Measurements from ENCODE around the gene A2ML1. TPM values are rescaled to one million over a fixed set of nuclear protein-coding genes. Genes with fewer than 3 reads are reported as not detected.
"Not testable (repeated sequence)": the region's sequence is repeated elsewhere in the genome, so short reads cannot be mapped to it uniquely, and the experiment has no call there.

The A2ML1 gene
- total and polyA plus RNA-seq, 2 of the 4 experiments (the other 2 are of a cell fraction), result not detected

- H3K36me3 ChIP-seq (ENCODE audit: control insufficient read depth, insufficient read depth, low read length); H3K79me1 ChIP-seq (ENCODE audit: low read depth in 1 of 2, low read length in 2 of 2); H4K8ac ChIP-seq (ENCODE audit: low read depth in 2 of 2, low read length in 2 of 2); H2BK120ac ChIP-seq (ENCODE audit: low read depth, low read length); H2AK9ac ChIP-seq (replicated peaks; ENCODE audit: low read depth, low read length, poor library complexity); H3K18ac ChIP-seq (ENCODE audit: low read depth, low read length); in situ Hi-C loops (cut with MboI; ENCODE audit: low sequenced_read_pairs); dilution Hi-C loops (cut with HindIII; ENCODE audit: low sequenced_read_pairs, unreplicated experiment); DNase-seq; H3K23ac ChIP-seq (ENCODE audit: low read depth, low read length); H2AFZ ChIP-seq (replicated peaks; ENCODE audit: low read length, poor library complexity); H3K9me3 ChIP-seq (ENCODE audit: control insufficient read depth, insufficient read depth, low read length); H3K27ac ChIP-seq (ENCODE audit: insufficient read depth, low read length); H3K4ac ChIP-seq (ENCODE audit: low read depth, low read length); CTCF ChIA-PET; H2BK20ac ChIP-seq (ENCODE audit: low read depth, low read length); H3K9me1 ChIP-seq (ENCODE audit: insufficient read depth, low read length); H4K91ac ChIP-seq (ENCODE audit: insufficient read depth, low read depth, low read length); H2AK5ac ChIP-seq (ENCODE audit: low read depth, low read length); H3K4me1 ChIP-seq (ENCODE audit: control insufficient read depth, insufficient read depth, low read length); H3K27me3 ChIP-seq (ENCODE audit: control insufficient read depth, insufficient read depth, low read length); H3K14ac ChIP-seq (replicated peaks; ENCODE audit: low read depth, low read length); H4K20me1 ChIP-seq (ENCODE audit: insufficient read depth, low read length); BruUV-seq (replicated peaks); H3K9ac ChIP-seq (ENCODE audit: low read depth, low read length); POLR2A ChIA-PET (ENCODE audit: unreplicated experiment); H3K56ac ChIP-seq (ENCODE audit: extremely low read depth, insufficient read depth, low read length); H2BK5ac ChIP-seq (ENCODE audit: low read depth, low read length, poor library complexity, severe bottlenecking); H4K5ac ChIP-seq (ENCODE audit: low read depth, low read length); H3K4me3 ChIP-seq (ENCODE audit: insufficient read depth, low read depth, low read length); H2BK15ac ChIP-seq (ENCODE audit: low read depth, low read length); H3K4me2 ChIP-seq (ENCODE audit: low read depth, low read length); ATAC-seq (ENCODE audit: low read depth): not testable (repeated sequence)
- WGBS, 2 experiments (ENCODE audit: extremely low coverage in 2 of 2, insufficient read length in 1 of 2), result no CpG with 5 or more reads among the region's 5 CpGs
- intact Hi-C loops (cut with micrococcal nuclease), result loop anchor here (10.0 kb wide), 1 partner anchor 78 kb away; the partner anchor contains the start of gene A2ML1
Observed at GRCh38 chr12:8902703-8903102, 80.3 kb downstream of the A2ML1 start.
